Activated T-helper 1 cell treated with Interleukin-2 at 50 U/mL for 16 hours (primary cell): ENCODE measurements around the gene CETN2.
"Not testable (repeated sequence)": the region's sequence is repeated elsewhere in the genome, so short reads cannot be mapped to it uniquely, and the experiment has no call there.

Source experiments
- DNase-seq: peaks from one replicate; pipeline ENCODE4 v3.0.0-alpha.2; 2020; ENCODE audit warnings: low read depth

The CETN2 gene

GRCh38 chrX:152832520-152832919 is 2.0 kb upstream of the CETN2 start:
- no peak for DNase-seq

- DNase-seq: no peak
Observed at GRCh38 chrX:152831391-152831790, 834 bp upstream of the CETN2 start.

GRCh38 chrX:152824841-152825374 is 5.6 kb downstream of the CETN2 start:
- no peak for DNase-seq

GRCh38 chrX:152823657-152824056 is 6.9 kb downstream of the CETN2 start:
- no peak for DNase-seq

DNA sequence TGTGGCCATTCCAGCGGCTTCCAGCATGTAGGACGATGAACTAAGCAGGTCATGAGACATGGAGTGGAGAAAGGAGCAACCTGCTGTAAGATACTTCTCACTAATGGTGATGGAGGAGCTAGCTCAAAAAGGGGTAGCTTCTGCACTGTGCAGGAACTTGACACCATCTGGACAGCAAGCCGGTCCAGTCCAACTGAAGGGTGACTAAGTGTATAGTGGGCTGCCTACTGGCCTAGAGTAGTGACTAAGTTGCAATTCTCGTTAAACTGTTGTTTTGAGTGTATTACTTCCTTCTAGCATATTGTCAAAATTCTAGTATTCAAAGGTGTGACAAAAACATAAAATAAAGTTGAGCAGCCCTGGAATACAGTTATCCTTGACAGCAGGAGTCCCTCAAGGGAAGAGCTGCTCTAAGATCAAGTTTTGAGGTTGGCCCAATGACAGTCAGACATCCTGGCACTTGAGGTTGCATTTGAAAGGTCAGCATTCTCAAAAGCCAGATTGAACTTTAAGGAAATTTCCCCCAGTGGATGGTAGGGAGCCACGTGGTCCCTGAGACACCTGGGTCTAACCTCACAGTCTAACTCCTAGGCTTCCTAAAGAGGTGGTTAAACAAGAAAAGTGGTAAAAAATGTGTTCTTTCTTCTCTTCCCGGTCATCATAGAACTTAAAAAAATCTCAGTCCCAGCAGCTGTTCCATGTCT is 8.0 kb downstream of the CETN2 start:
- no peak for DNase-seq

DNA sequence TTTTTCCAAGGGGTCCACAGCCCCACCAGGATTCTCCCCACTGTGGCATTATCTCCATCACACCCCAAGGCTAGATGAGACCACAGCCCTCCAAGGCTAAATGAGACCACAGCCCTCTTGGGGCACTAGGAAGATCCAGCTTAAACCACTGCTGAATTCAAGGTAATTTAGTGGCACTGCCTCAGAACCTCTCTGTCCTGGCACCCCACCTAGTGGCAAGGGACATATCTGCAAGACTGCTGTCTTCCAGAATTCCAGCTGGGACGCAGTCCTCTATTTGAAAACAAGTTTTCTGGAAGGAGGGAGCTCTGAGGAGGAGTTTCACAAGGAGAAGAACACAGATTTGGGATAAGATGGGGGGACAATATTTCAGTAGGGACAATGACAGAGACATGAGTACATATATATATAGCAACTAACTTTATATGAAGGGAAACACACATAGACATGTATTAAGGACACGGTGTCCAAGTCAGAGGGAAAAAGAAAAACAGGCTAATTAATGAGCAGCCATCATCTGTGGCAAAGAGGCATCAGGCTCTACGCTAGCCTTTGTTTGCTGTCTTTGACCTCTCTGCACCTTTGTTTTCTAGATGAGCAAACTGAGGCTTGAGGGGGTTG is 9.3 kb downstream of the CETN2 start:
- no peak for DNase-seq

DNA sequence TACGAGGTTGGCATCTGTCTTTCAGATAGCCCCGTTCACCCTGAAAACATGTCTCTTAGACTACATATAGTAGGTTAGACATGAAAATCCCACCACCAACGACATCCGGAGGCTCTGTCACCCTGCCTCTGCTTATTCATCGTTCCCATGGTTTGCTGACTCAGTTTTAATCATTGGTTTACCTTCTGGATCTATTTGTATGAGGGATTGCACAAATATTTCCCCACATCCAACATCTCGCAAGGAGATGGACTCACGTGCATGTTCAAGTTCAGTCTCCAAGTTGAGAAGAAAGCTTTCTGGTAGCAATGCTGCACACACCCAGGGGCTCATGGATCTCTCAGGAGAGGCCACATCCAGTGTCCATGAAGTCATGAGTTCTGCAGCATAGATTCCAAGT is 10.8 kb downstream of the CETN2 start:
- DNase-seq: no peak

DNA sequence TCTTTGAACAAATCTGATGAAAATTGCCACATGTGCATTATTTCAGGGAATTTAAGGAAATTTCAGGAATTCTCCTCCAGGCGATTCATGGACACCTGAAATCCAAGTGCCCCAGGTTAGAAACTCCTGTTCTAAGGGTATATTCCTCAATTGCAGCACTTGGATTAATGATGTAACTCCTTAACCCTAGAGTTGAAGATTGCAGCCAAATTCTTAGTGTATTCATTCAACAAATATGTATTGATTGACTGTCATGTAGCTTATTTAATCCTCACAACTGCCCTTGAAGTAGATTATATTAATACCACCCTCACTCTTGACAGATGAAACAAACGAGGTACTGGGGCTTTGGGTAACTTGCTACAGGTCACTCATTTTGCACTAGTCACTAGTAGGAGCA is 11.3 kb downstream of the CETN2 start:
- no peak for DNase-seq

DNA sequence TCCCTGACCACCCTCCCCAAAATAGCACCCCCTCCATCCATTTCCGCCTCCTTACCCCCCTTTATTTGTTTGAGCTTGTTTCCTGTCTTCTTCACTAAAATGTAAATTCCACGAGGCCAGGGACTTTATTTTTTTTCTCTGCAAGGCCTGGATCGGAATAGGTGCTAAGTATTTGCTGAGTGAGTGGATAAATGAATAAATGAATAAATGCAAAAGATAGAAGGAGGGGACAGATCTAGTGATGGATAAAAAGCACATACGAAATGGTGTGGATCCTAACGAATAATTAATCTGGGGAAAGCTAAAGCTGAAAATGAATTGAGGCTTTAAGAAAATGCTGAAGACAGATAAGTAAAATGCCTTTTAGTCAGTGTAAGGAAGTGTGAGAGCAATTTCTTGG is 12.2 kb downstream of the CETN2 start:
- no peak for DNase-seq

DNA sequence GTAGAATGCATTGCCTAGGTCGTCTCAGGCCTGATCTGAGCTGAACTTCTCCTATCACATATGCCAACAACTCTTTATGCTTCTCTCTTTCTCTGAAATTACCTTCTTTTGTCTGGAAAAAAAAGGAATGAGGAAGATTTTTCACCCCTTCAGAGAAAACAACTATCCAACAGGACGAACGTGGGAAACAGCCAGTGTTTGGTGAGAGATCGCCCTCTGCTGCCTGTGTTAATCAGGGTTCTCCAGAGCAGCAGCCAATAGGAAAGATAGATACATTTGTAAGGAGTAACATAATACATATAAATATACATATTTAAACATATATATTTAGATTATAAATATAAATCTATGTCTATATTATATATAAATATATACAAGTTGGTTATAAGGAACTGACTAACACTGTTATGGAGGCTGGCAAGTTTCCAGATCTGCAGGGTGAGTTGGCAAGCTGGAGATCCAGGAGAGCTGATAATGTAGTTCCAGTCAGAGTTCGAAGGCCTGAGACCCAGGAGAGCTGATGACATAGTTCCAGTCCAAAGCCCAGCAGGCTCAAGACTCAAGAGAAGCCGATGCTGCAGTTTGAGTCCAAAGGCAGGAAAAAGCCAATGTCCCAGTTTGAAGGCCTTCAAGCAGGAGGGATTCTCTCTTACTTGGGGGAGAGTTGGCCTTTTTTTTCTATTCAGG is 13.3 kb downstream of the CETN2 start:
- DNase-seq: no peak

DNA sequence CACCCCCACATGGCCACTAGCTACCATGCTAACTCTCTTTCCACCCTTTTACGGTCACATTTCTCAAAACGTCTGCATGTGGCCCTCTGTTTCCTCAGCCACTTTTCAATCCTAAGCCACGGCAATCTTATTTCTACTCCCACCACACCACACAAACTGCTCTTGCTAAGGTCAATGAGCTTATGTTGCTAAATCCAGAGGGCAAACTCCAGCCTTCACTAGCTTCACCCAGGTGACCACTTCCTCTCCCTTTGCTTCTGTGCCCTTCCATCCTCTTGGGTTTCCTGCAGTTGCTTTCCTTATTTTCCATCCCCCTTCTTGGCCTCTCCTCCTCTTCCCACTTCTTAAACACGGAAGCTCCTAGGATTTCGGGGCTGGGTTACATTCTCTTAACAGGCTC is 16.5 kb downstream of the CETN2 start:
- no peak for DNase-seq

- no peak for DNase-seq
Observed at GRCh38 chrX:152813206-152813605, 17.4 kb downstream of the CETN2 start.

- DNase-seq: no peak
Observed at GRCh38 chrX:152810403-152810802, 20.2 kb downstream of the CETN2 start.

DNA sequence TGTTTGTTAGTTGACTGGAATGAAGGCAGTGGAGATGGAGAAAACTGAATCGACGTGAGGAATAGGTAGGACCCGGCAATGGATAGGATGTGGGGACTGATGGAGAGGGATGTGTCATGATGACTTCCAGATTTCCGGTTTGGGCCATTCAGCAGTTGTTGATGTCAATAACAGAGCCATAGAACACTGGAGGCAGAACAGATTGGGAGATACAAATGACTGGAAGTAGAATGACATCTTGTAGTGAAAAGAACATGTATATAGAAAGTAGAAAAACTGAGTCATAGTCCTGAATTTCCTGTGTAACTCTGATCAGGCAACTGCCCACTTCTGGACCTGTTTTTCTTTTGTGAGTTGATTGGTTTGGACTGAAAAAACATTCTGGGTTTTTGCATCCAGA is 24.5 kb downstream of the CETN2 start:
- DNase-seq: no peak

GRCh38 chrX:152798945-152799344 is 31.6 kb downstream of the CETN2 start:
- DNase-seq: no peak

DNA sequence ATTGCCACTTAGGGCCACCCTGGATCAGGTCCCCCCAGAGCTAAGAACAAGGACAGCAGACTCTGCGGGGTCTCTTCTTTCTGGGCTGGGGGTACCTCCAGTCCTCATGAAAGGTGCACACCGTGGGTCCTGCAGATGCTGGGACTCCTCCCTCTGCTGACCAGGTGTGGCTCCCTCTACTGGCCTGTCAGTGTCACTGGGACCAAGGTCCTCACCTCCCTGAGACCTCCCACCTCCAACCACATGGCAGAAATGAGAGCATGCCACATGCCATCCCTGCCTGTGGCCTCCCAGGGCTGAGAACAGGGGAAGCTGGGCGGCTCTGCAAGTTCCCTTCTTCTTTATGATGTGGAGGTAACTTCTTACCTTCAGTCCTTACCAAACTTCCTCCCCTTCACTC is 43.5 kb downstream of the CETN2 start:
- DNase-seq: not testable (repeated sequence)
